NCI-H524 treated with DMSO at 0.1 percent for 48 hours (cell line): ENCODE measurements around the gene EVI5L.

Experiments
- DNase-seq: peaks from one replicate; lab custom pipeline; 2025; lab: John Stamatoyannopoulos, UW

Gene EVI5L

GRCh38 chr19:7912697-7913564 is 82.9 kb downstream of the EVI5L start:
- no peak for DNase-seq

DNA sequence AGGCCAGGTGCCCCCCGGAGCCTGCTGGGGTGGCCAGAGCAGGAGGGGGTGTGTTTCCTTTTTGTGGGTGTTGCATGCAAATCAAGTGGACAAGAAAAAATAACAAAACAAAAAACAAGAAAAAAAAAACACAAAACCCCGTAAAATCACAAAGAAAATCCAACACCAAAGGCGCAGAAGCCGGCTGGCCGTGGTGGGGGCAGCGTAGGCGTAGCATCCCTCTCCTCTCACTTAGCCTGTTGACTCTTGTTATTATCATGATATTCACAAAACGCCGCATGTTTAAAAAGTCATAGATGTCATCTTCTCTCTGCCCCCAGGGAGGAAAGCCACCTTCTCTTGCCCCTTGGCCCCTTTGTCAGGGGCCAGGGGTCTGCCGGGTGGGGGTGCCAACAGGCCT is 83.6 kb downstream of the EVI5L start:
- no peak for DNase-seq

GRCh38 chr19:7914099-7914498 is 84.1 kb downstream of the EVI5L start:
- DNase-seq, result no peak
